SIG-M5 (cell line): ENCODE results near the gene APCDD1L.
"Not testable (repeated sequence)": the region's sequence is repeated elsewhere in the genome, so short reads cannot be mapped to it uniquely, and the experiment has no call there.

ENCODE experiments used
- DNase-seq: peaks from one replicate; lab custom pipeline; 2025; lab: John Stamatoyannopoulos, UW

Gene APCDD1L

DNA sequence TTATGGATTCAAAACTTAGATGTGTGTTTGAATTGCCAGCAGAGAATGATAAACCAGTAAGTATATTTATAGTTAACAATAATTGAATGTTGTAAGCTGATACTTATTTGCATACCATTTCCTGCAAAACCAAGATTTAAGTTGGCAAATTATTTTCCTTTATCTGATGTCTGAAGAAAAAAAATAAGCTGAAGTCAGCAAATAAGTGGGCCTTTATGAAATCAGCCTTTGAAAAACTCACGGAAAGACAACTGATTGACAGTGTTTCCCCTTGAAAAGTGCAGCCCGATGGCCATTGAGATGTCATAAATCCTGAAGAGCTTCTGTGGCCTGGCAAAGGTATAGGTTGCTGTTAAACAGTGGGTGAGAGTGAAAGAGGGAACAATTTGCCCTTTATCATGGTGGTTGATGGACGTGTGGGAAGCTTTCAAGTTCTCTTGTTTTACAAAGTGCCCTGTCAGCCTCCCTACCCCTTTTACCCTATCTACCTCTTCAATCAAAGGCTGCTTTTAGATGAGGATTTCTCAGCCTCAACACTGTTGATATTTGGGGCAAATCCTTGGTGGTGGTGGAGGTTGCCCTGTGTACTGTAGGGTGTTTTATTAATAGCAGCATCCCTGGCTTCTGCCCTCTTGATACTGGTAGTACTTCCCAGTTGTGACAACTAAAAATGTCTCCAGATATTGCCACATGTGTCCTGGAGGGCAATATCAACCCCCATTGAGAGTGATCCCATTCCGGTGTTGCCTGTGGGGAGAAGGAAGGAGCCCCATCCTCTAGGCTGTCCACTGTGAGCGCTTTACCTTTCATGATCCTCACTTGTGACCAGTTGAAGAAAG, 76.0 kb downstream of the APCDD1L start:
- DNase-seq: no peak

DNA sequence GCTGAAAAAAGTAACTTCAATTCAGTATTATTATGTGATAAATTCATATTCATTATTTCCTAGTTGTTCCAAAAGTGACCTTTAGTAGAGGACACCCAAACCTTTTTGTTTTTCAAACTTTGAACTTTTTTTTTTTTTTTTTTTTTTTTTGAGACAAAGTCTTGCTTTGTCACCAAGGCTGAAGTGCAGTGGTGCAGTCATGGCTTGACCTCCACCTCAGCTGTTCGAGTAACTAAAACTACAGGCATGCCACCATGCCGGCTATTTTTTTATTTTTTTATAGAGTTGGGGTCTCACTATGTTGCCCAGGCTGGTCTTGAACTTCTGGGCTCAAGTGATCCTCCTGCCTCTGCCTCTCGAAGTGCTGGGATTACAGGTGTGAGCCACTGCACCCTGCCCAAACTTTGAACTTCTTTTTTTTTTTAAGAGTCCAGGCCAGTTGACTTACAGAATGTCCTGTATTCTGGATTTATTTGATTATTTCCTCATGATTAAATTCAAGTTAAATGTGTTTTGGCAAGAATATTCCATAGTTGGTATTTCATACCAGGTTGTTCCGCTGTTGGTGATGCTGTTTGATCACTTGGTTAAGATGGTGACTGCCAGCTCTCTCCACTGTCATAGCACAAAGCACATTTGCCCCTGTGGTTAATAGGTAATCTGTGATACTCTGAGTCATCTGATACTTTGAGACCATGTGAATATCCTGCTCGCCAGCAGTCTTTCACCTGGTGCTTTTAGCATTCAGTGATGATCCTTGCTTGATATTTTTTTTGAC, 78.1 kb downstream of the APCDD1L start:
- no peak for DNase-seq

GRCh38 chr20:58435237-58435636, 80.0 kb downstream of the APCDD1L start:
- no peak for DNase-seq

DNA sequence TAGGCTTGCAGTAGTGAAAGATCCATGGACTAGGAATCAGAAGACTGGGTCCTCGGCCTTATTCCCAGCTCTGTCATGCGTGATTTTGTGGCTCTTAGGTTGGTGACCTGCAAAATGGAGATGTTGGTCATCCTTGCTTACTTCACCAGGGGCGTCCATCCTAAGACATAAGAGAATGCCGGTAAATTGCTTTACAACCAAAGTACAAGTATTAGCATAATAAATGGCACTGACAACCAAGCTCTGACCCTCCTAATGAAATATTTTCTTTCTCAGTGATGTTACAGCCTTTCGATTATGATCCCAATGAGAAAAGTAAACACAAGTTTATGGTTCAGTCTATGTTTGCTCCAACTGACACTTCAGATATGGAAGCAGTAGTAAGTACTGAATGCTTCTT, 80.9 kb downstream of the APCDD1L start:
- DNase-seq: no peak

DNA sequence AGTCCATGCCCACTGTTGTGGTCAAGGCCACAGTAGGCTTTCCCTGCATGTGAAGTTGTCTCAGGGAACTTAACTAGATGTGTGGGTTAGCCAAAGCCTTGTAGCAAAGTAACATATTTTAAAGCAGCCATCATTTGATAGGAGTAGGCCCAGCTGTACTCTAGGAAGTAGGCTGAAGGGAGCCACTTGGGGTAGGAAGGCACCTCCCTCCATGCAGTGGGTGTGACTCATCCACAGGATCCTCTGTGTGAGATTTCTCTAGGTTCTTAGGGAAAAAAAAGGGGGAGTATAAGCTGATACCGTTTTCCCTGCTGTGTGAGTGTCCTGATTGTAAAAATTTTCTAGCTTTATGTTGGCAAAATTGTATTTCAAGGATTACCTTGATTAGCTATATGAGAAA, 81.4 kb downstream of the APCDD1L start:
- DNase-seq: no peak

DNA sequence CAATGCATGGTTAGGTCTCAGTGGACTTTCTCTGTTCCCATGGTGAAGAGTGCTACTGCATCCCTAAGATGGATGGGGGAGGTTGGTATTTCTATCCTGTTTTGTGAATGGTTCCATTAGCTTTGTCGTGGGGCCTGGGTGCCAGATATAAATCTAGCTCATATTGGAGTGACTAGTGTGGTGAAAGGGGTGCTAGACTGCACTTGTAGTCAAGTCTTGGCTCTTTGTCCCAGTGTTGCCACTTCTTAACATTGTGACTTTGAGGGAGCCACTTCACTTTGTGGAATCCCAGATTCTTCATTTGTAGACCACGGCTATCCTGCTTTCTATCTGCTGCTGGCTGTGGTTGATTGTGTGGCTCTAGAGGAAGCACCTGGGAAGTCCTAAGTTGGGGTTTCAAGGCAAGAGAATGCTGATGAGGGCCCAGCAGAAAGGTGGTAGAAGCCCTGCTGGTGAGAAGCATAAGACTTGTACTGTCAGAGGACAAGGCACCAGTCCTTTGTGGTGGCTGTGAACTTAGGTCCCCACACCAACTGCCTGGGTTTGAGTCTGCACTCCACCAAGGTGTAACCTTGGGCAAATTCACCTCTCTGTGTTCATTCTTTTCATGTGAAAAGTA, 82.1 kb downstream of the APCDD1L start:
- no peak for DNase-seq

DNA sequence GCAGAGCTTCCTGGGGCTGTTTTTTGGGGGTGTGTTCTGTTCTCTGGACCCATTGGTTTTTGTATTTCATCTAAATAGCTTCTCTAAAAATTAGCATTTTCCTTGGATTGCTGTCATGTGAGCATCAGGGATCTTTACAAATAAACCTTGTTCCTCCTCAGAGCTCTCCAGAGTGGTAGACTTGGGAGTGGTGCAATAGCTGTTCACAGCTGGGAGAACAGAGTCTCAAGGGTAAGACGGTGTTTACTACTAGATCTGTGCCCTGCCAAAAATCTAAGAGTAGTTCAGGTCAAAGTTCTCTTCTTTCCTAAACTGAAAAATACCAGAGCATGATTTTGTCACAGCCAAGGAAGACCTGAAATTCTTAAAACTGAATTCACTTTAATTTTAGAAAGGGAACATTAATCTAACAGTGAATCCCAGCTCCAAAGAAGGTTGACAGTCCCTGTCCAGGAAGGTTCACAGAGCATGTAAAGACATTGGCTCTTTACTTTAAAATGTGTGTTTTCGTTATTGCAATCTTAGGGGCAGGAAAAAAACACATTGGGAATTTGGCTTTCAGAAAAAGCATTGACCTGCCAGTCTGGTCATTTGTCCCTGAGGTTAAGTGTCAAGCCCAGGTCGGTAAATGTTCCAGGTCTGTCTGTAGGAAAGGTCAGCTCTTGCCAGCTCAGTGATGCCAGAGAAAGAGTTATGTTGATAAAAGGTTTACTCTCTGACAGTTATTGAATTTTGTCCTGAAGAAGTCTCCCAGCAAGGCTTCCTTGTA, 82.8 kb downstream of the APCDD1L start:
- DNase-seq: no peak

- no peak for DNase-seq
These were observed 84.1 kb downstream of the APCDD1L start for GRCh38 chr20:58431134-58431533.

DNA sequence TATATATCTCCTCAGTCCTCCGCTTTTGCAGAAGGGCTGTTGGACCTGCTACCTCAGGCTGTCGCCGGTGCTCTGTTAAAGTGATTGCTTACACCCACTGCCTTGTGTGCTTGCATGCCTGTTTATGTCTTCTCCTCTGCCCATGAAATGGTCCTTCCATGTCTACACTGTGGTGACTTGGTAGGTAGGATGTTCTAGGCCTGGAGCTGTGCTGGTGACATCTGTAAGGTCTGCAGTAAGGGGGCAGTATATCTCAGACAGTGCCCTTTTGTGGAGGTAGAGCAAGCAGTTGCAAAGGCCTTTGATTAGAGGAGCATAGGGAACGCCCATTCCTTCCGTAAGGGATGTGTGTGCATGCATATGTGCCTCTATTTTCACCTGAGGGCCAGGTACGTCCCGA, 85.9 kb downstream of the APCDD1L start:
- DNase-seq: no peak

DNA sequence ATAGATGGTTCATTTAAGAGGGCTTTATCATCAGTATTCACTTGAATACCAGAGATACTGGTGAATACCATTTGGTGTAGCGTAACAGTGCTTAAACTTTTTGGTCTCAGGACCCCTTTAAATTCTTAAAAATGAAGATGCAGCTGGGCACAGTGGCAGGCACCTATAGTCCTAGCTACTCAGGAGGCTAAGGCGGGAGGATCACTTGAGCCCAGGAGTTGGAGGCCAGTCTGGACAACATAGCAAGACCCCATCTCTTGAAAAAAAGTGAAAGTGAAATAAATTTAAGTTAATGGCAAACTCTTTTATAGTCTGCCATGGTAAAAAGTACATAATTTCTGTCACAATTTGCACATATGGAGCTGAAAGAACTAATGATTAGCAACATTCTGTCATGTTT, 86.8 kb downstream of the APCDD1L start:
- no peak for DNase-seq

DNA sequence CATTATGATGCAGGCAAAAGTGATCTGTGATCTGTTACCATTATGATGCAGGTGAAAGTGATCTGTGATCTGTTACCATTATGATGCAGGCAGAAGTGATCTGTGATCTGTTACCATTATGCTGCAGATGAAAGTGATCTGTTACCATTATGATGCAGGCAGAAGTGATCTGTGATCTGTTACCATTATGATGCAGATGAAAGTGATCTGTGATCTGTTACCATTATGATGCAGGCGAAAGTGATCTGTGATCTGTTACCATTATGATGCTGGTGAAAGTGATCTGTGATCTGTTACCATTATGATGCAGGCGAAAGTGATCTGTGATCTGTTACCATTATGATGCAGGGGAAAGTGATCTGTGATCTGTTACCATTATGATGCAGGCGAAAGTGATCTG, 87.6 kb downstream of the APCDD1L start:
- not testable (repeated sequence) for DNase-seq

GRCh38 chr20:58424218-58424969, 90.8 kb downstream of the APCDD1L start:
- no peak for DNase-seq

DNA sequence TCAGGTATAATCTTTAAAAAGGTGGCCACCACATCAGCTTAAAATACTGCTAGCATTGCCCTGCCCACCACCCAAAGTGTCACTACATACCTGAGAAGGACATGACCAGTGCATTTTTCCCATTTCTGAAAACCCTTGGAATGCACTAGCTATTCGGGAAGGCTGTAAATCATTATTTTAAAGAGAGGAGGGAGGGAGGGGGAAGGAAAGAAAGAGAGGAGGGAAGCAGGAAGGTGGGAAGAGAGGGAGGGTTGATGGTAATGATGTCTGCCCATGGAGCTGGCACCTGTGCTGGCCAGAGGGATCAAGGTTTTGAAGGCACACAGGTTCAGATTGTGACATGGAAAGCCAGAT, 93.7 kb downstream of the APCDD1L start:
- no peak for DNase-seq

DNA sequence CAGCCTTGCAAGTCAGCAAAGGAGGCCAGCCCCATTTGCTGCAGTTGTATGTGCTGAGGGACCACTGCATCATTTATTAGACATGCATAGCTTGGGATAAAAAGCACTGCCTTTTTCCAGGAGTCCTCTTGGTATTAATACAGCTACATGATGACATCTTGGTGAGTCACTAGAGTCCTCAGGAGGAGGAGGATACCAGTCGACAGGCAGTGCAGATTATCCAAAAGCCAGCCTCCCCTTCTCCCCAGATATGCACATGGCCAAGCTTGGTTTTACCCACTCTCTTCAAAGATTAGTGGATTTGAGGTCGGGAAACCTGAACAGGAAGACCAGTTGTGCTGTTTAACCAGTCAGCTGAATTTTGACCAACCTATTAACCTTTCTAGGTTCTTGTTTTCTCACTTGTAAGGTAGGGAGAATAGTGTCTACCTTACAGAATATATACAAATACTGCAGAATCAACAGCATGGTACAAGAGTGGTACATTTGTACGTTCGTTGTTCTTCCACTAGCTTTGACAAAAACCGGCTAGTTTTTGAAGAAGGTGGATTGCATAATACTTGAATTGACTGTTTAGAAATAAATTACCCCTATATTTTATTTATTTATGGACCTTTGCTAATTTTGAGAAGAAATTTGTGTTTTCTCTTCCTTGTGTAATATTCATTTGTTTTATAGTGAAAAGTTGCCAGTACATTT, 94.3 kb downstream of the APCDD1L start:
- DNase-seq: no peak

- no peak for DNase-seq
These were observed 96.0 kb downstream of the APCDD1L start for GRCh38 chr20:58418949-58419748.

DNA sequence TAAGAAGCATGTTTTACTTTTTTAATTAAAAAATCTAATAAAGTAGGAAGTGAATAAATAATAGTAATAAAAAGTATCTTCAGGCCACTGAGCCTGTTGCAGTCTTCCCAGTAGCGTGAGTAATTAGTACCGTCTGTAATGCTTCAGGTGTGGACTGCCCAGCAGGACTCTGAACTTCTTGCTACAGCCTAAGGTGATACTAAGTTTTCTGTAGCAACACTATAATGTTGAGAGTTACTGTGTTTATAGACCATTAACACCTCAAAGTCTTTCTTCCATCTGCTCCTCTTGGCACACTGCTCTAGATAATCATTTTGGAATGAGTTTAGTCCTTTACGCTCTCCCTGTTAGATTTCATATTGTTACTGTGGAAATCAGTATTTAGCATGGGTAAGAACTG, 97.8 kb downstream of the APCDD1L start:
- DNase-seq: no peak

GRCh38 chr20:58416835-58417234, 98.4 kb downstream of the APCDD1L start:
- DNase-seq: no peak

GRCh38 chr20:58416057-58416456, 99.1 kb downstream of the APCDD1L start:
- no peak for DNase-seq

DNA sequence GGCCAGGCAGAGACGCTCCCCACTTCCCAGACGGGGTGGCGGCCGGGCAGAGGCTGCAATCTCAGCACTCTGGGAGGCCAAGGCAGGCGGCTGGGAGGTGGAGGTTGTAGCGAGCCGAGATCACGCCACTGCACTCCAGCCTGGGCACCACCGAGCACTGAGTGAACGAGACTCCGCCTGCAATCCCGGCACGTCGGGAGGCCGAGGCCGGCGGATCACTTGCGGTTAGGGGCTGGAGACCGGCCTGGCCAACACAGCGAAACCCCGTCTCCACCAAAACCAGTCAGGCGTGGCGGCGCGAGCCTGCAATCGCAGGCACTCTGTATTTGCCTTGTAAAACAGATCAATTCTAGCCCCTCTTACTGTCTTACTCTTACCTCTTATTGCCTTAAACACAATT, 100.4 kb downstream of the APCDD1L start:
- DNase-seq: not testable (repeated sequence)

- not testable (repeated sequence) for DNase-seq
These were observed 101.0 kb downstream of the APCDD1L start for GRCh38 chr20:58414216-58414615.
